ENCODE data around the gene NUP35.
A peak's percentile ranks its signal among the peaks of the same experiment; 100 is the strongest.

NUP35 gene

GRCh38 chr2:183089192-183089851 is 34.9 kb upstream of the NUP35 start:
- H3K27ac ChIP-seq, result no peak overlapping the region
- TF ChIP-seq CTCF (conservative IDR thresholded peaks at IDR 0.05; ENCODE audit: low read depth), result no peak
- ChIA-PET CTCF (no interaction called here), POLR2A (ENCODE audit: low non-redundant PET) (no interaction called here)
- DNase-seq (ENCODE audit: low spot score), result no peak

GRCh38 chr2:183091318-183091953 is 32.8 kb upstream of the NUP35 start:
- ChIA-PET CTCF (no interaction called here), POLR2A (ENCODE audit: low non-redundant PET) (no interaction called here)
- no peak for TF ChIP-seq CTCF (conservative IDR thresholded peaks at IDR 0.05; ENCODE audit: low read depth)
- no peak for DNase-seq (ENCODE audit: low spot score)
- H3K27ac ChIP-seq, result no peak overlapping the region

GRCh38 chr2:183091954-183092345 is 32.3 kb upstream of the NUP35 start:
- POLR2A ChIA-PET (ENCODE audit: low non-redundant PET), result no interaction called here
- no peak for DNase-seq (ENCODE audit: low spot score)
- CTCF ChIA-PET, result no interaction called here
- no peak for TF ChIP-seq CTCF (conservative IDR thresholded peaks at IDR 0.05; ENCODE audit: low read depth)
- H3K27ac ChIP-seq, result no peak overlapping the region

- H3K27ac ChIP-seq, result no peak overlapping the region
- POLR2A ChIA-PET (ENCODE audit: low non-redundant PET), result no interaction called here
- no peak for TF ChIP-seq CTCF (conservative IDR thresholded peaks at IDR 0.05; ENCODE audit: low read depth)
- CTCF ChIA-PET, result interaction anchor here (0.6 to 0.7 kb wide), 2 partner anchors 42 to 1578 kb away, joined by 3 to 8 read pairs; no protein-coding TSS in a partner anchor
- peak; percentile 34 for DNase-seq (ENCODE audit: low spot score)
Observed at GRCh38 chr2:183093857-183094657, 30.2 kb upstream of the NUP35 start.

- H3K27ac ChIP-seq, result no peak overlapping the region
- no peak for TF ChIP-seq CTCF (conservative IDR thresholded peaks at IDR 0.05; ENCODE audit: low read depth)
- ChIA-PET POLR2A (ENCODE audit: low non-redundant PET) (no interaction called here), CTCF (no interaction called here)
- no peak for DNase-seq (ENCODE audit: low spot score)
Observed at GRCh38 chr2:183105402-183106134, 18.7 kb upstream of the NUP35 start.

- no peak overlapping the region for H3K27ac ChIP-seq
- ChIA-PET POLR2A (ENCODE audit: low non-redundant PET) (no interaction called here), CTCF (no interaction called here)
- DNase-seq (ENCODE audit: low spot score), result no peak
- no peak for TF ChIP-seq CTCF (conservative IDR thresholded peaks at IDR 0.05; ENCODE audit: low read depth)
Observed at GRCh38 chr2:183112577-183112976, 11.7 kb upstream of the NUP35 start.
